HPDE6-E6E7 (cell line): ENCODE data around the gene ADAMTSL1.
A peak's percentile ranks its signal among the peaks of the same experiment; 100 is the strongest.
"Not testable (repeated sequence)": the region's sequence is repeated elsewhere in the genome, so short reads cannot be mapped to it uniquely, and the experiment has no call there.

ENCODE experiments used
- DNase-seq: peaks from one replicate; pipeline ENCODE4 v3.0.0; 2011; ENCODE audit warnings: missing footprints; ENCODE audit errors: extremely low spot score

The ADAMTSL1 gene

GRCh38 chr9:18861609-18862544 is 387.9 kb downstream of the ADAMTSL1 start:
- no peak for DNase-seq

GRCh38 chr9:18863791-18864190 is 389.8 kb downstream of the ADAMTSL1 start:
- DNase-seq: no peak

- DNase-seq: no peak
These were observed 390.6 kb downstream of the ADAMTSL1 start for GRCh38 chr9:18864516-18864915.

GRCh38 chr9:18865542-18865941 is 391.6 kb downstream of the ADAMTSL1 start:
- no peak for DNase-seq

- DNase-seq: no peak
These were observed 392.3 kb downstream of the ADAMTSL1 start for GRCh38 chr9:18866121-18866831.

- no peak for DNase-seq
These were observed 395.8 kb downstream of the ADAMTSL1 start for GRCh38 chr9:18869725-18870124.

GRCh38 chr9:18874069-18874468 is 400.1 kb downstream of the ADAMTSL1 start:
- DNase-seq: no peak

- not testable (repeated sequence) for DNase-seq
These were observed 401.0 kb downstream of the ADAMTSL1 start for GRCh38 chr9:18874990-18875389.

- DNase-seq: no peak
These were observed 404.0 kb downstream of the ADAMTSL1 start for GRCh38 chr9:18877984-18878383.

- no peak for DNase-seq
These were observed 407.8 kb downstream of the ADAMTSL1 start for GRCh38 chr9:18881758-18882157.

GRCh38 chr9:18887546-18887945 is 413.6 kb downstream of the ADAMTSL1 start:
- DNase-seq: no peak

- no peak for DNase-seq
These were observed 414.3 kb downstream of the ADAMTSL1 start for GRCh38 chr9:18888290-18888689.

- DNase-seq: no peak
These were observed 415.6 kb downstream of the ADAMTSL1 start for GRCh38 chr9:18889550-18889949.

GRCh38 chr9:18890372-18890771 is 416.4 kb downstream of the ADAMTSL1 start:
- DNase-seq: peak; percentile 36

- DNase-seq: no peak
These were observed 418.2 kb downstream of the ADAMTSL1 start for GRCh38 chr9:18891946-18892670.

GRCh38 chr9:18893046-18893445 is 419.1 kb downstream of the ADAMTSL1 start:
- DNase-seq: no peak

- no peak for DNase-seq
These were observed 419.5 kb downstream of the ADAMTSL1 start for GRCh38 chr9:18893491-18893890.

GRCh38 chr9:18896004-18896403 is 422.1 kb downstream of the ADAMTSL1 start:
- no peak for DNase-seq

- no peak for DNase-seq
These were observed 422.7 kb downstream of the ADAMTSL1 start for GRCh38 chr9:18896531-18897179.

- no peak for DNase-seq
These were observed 429.5 kb downstream of the ADAMTSL1 start for GRCh38 chr9:18903450-18903849.

- no peak for DNase-seq
These were observed 431.3 kb downstream of the ADAMTSL1 start for GRCh38 chr9:18905028-18905882.
